ENCODE measurements around the gene KLRC4. TPM values are rescaled to one million over a fixed set of nuclear protein-coding genes. Genes with fewer than 3 reads are reported as not detected.
A peak's percentile ranks its signal among the peaks of the same experiment; 100 is the strongest.
"Not testable (repeated sequence)": the region's sequence is repeated elsewhere in the genome, so short reads cannot be mapped to it uniquely, and the experiment has no call there.

KLRC4 gene
- total RNA-seq, 1 experiment from 2014 or later, result 2.1 TPM

DNA sequence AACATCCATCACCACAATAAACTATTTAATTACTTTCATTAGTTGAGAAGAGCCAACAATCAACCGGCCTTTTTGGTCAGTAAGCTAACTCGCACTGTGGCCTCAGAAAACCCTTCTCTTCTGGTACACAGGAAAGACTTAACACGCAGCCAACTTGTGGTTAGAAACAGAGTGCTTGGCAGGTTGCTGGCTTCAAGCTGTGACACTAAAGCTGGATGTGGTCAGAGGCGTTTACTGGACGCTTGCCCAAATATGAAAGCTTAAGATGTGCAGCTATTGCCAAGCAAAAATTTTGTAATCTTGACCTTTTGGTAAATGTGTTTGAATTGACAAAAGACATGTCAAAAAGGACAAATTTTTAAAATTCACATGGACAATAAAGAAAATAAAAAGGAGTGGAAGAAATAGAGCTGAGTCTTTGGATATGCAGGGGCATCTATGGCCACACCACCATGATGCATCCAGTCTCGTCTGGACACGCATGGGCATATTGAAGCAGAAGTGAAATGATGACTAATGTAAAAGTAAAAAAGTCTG lies 17.1 kb downstream of the KLRC4 start:
- TF ChIP-seq, protein P1, sequence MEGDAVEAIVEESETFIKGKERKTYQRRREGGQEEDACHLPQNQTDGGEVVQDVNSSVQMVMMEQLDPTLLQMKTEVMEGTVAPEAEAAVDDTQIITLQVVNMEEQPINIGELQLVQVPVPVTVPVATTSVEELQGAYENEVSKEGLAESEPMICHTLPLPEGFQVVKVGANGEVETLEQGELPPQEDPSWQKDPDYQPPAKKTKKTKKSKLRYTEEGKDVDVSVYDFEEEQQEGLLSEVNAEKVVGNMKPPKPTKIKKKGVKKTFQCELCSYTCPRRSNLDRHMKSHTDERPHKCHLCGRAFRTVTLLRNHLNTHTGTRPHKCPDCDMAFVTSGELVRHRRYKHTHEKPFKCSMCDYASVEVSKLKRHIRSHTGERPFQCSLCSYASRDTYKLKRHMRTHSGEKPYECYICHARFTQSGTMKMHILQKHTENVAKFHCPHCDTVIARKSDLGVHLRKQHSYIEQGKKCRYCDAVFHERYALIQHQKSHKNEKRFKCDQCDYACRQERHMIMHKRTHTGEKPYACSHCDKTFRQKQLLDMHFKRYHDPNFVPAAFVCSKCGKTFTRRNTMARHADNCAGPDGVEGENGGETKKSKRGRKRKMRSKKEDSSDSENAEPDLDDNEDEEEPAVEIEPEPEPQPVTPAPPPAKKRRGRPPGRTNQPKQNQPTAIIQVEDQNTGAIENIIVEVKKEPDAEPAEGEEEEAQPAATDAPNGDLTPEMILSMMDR (IDR thresholded peaks at IDR 0.05 in 2 of 3, conservative IDR thresholded peaks at IDR 0.05 in 1 of 3; ENCODE audit: borderline replicate concordance in 1 of 3, insufficient read depth in 1 of 3, low read depth in 2 of 3, low read length in 2 of 3), result no peak
- TF ChIP-seq ZFX (IDR thresholded peaks at IDR 0.05) (no peak), POLR2AphosphoS5 (IDR thresholded peaks at IDR 0.05; ENCODE audit: low read depth, low read length) (peak; percentile 43), SP1 (IDR thresholded peaks at IDR 0.05; ENCODE audit: low read depth) (peak; percentile 67), ZBTB33 (IDR thresholded peaks at IDR 0.05; ENCODE audit: extremely low read depth, insufficient replicate concordance, low read length) (no peak), SIN3A (IDR thresholded peaks at IDR 0.05; ENCODE audit: low read depth) (no peak; the same call in 1 of the 2 replicates), CEBPB (IDR thresholded peaks at IDR 0.05; ENCODE audit: low read depth) (peak; percentile 60), SRF (IDR thresholded peaks at IDR 0.05; ENCODE audit: low read depth) (no peak; the same call in 1 of the 2 replicates), FOSL1 (IDR thresholded peaks at IDR 0.05; ENCODE audit: low read depth) (0 out of 2 replicates have a peak, but pooled peaks have one; percentile 28), JUND (IDR thresholded peaks at IDR 0.05) (peak; percentile 50), TCF7L2 (IDR thresholded peaks at IDR 0.05; ENCODE audit: borderline replicate concordance, extremely low read depth, insufficient read depth, insufficient read length) (peak; percentile 31), CBX3 (IDR thresholded peaks at IDR 0.05; ENCODE audit: low read depth) (peak; percentile 80)
- TF ChIP-seq, protein P2, sequence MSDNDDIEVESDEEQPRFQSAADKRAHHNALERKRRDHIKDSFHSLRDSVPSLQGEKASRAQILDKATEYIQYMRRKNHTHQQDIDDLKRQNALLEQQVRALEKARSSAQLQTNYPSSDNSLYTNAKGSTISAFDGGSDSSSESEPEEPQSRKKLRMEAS (IDR thresholded peaks at IDR 0.05), result peak; percentile 47; the same call in 1 of the 2 replicates
- H2AFZ ChIP-seq (ENCODE audit: low read depth, low read length, poor library complexity, severe bottlenecking), result peak overlapping the region; percentile 89
- ChIA-PET RAD21 (ENCODE audit: low non-redundant PET in 1 of 2, low total read pairs in 2 of 2, uncharacterized antibody in 2 of 2, unreplicated experiment in 2 of 2) (no interaction called here), POLR2A (no interaction called here), CTCF (interaction anchor here (1.0 to 1.3 kb wide), 2 partner anchors 19 to 26 kb away, joined by 4 to 6 read pairs; no protein-coding TSS in a partner anchor)
- peak overlapping the region; percentile 62 for H3K27ac ChIP-seq (ENCODE audit: low read depth, low read length)
- BruUV-seq (replicated peaks), result no TSS peak
- peaks cover 20 to 45% of the 10 kb centered on the region in 2 experiments for H3K4me1 ChIP-seq (ENCODE audit: control insufficient read depth in 1 of 2, insufficient read depth in 2 of 2, low read length in 2 of 2)
- no peak overlapping the region; a peak in 1 of 4 replicates for H3K4me3 ChIP-seq (replicated peaks in 1 of 2; ENCODE audit: low read depth in 1 of 2, low read length in 2 of 2)
- DNase-seq (ENCODE audit: low read depth, low spot score), result peak; percentile 79
- H3K27me3 ChIP-seq (ENCODE audit: insufficient read depth, low read length), result no peaks in the 10 kb centered on the region
- no peaks in the 10 kb centered on the region for H3K36me3 ChIP-seq (ENCODE audit: control insufficient read depth in 1 of 2, insufficient read depth in 2 of 2, low read length in 2 of 2)
- H3K9me3 ChIP-seq (ENCODE audit: control insufficient read depth in 1 of 2, insufficient read depth in 1 of 2, low read depth in 1 of 2, low read length in 2 of 2), result no peaks in the 10 kb centered on the region
- H3K4me2 ChIP-seq (ENCODE audit: low read length), result peak overlapping the region; percentile 52
- intact Hi-C loops (cut with micrococcal nuclease), result no loop called here
- ATAC-seq, result peak; percentile 95
- H4K20me1 ChIP-seq (ENCODE audit: insufficient read depth), result no peaks in the 10 kb centered on the region
- H3K79me2 ChIP-seq (ENCODE audit: insufficient read depth, low read length), result no peaks in the 10 kb centered on the region
- no peaks in the 10 kb centered on the region for H3K9me2 ChIP-seq (ENCODE audit: insufficient read depth)
- no peak overlapping the region for H3K9ac ChIP-seq (ENCODE audit: low read length)

- H2AFZ ChIP-seq (ENCODE audit: low read depth, low read length, poor library complexity, severe bottlenecking); H4K20me1 ChIP-seq (ENCODE audit: insufficient read depth); POLR2A ChIA-PET; intact Hi-C loops (cut with micrococcal nuclease); H3K9me3 ChIP-seq (ENCODE audit: control insufficient read depth in 1 of 2, insufficient read depth in 1 of 2, low read depth in 1 of 2, low read length in 2 of 2); H3K79me2 ChIP-seq (ENCODE audit: insufficient read depth, low read length); H3K9ac ChIP-seq (ENCODE audit: low read length); H3K4me3 ChIP-seq (replicated peaks in 1 of 2; ENCODE audit: low read depth in 1 of 2, low read length in 2 of 2); DNase-seq (ENCODE audit: low read depth, low spot score); H3K36me3 ChIP-seq (ENCODE audit: control insufficient read depth in 1 of 2, insufficient read depth in 2 of 2, low read length in 2 of 2); CTCF ChIA-PET; ATAC-seq; H3K9me2 ChIP-seq (ENCODE audit: insufficient read depth); H3K27me3 ChIP-seq (ENCODE audit: insufficient read depth, low read length); BruUV-seq (replicated peaks); H3K4me2 ChIP-seq (ENCODE audit: low read length); H3K27ac ChIP-seq (ENCODE audit: low read depth, low read length): not testable (repeated sequence)
- RAD21 ChIA-PET (ENCODE audit: low non-redundant PET in 1 of 2, low total read pairs in 2 of 2, uncharacterized antibody in 2 of 2, unreplicated experiment in 2 of 2), result interaction anchor here in 1 of 2 experiments (0.6 kb wide), 1 partner anchor 17 kb away, joined by 5 read pairs; no protein-coding TSS in a partner anchor
- H3K4me1 ChIP-seq (ENCODE audit: control insufficient read depth in 1 of 2, insufficient read depth in 2 of 2, low read length in 2 of 2), result peaks cover 20 to 42% of the 10 kb centered on the region in 2 experiments
Observed at GRCh38 chr12:10390991-10391390, 18.6 kb downstream of the KLRC4 start.

Data from HCT116 (cell line).